ENCODE results near the gene TYSND1. TPM values are rescaled to one million over a fixed set of nuclear protein-coding genes. Genes with fewer than 3 reads are reported as not detected.

TYSND1 gene
- total RNA-seq, 6 donors from 2014 or later: 9.1 to 23.0 (median 15.7) TPM

GRCh38 chr10:70096016-70096704 is 50.3 kb downstream of the TYSND1 start:
- no peak for ATAC-seq (ENCODE audit: low FRiP score in 2 of 2)
- no peak for DNase-seq
- Histone ChIP-seq H3K36me3 (peaks cover 0 to 12% (median 3%) of the 10 kb centered on the region in 4 donors), H3K27ac (no peak overlapping the region), H3K27me3 (no peaks in the 10 kb centered on the region), H3K4me1 (no peaks in the 10 kb centered on the region), H3K4me3 (no peak overlapping the region), H3K9me3 (no peaks in the 10 kb centered on the region)
- WGBS, 2 donors: 84 to 91% methylated on average over 6 of the region's 6 CpGs
- TF ChIP-seq CTCF (IDR thresholded peaks at IDR 0.05) (no peak), POLR2A (IDR thresholded peaks at IDR 0.05) (no peak), EP300 (IDR thresholded peaks at IDR 0.05) (no peak), POLR2AphosphoS5 (IDR thresholded peaks at IDR 0.05) (no peak)

GRCh38 chr10:70094250-70094649 is 52.2 kb downstream of the TYSND1 start:
- 96 to 98% methylated on average over 2 of the region's 2 CpGs for WGBS, 2 donors

GRCh38 chr10:70093335-70093944 is 53.1 kb downstream of the TYSND1 start:
- 87% methylated on average over 9 of the region's 9 CpGs for WGBS, 2 donors
- no peak for DNase-seq
- TF ChIP-seq CTCF (IDR thresholded peaks at IDR 0.05): no peak
- no peak for TF ChIP-seq POLR2AphosphoS5 (IDR thresholded peaks at IDR 0.05)
- TF ChIP-seq EP300 (IDR thresholded peaks at IDR 0.05): no peak
- no peak for TF ChIP-seq POLR2A (IDR thresholded peaks at IDR 0.05)
- Histone ChIP-seq H3K4me3 (peak overlapping the region in 1 of 4 donors; percentile 11), H3K27ac (no peak overlapping the region), H3K9me3 (no peaks in the 10 kb centered on the region), H3K27me3 (no peaks in the 10 kb centered on the region), H3K4me1 (no peaks in the 10 kb centered on the region), H3K36me3 (peaks cover 0 to 5% (median under 1%) of the 10 kb centered on the region in 4 donors)
- no peak for ATAC-seq (ENCODE audit: low FRiP score in 2 of 2)

More at GRCh38 chr10:70094250-70094649, 52.2 kb downstream of the TYSND1 start:
- H3K9me3 ChIP-seq: no peaks in the 10 kb centered on the region
- peaks cover 0 to 8% (median 3%) of the 10 kb centered on the region in 4 donors for H3K36me3 ChIP-seq
- H3K4me3 ChIP-seq: no peak overlapping the region
- no peaks in the 10 kb centered on the region for H3K27me3 ChIP-seq
- TF ChIP-seq POLR2AphosphoS5 (IDR thresholded peaks at IDR 0.05): no peak
- TF ChIP-seq POLR2A (IDR thresholded peaks at IDR 0.05): no peak
- no peak for TF ChIP-seq CTCF (IDR thresholded peaks at IDR 0.05)
- DNase-seq (no peak), ATAC-seq (ENCODE audit: low FRiP score in 2 of 2) (no peak)
- H3K4me1 ChIP-seq: no peaks in the 10 kb centered on the region
- no peak overlapping the region for H3K27ac ChIP-seq

- no peaks in the 10 kb centered on the region for H3K4me1 ChIP-seq
- H3K27me3 ChIP-seq: no peaks in the 10 kb centered on the region
- H3K9me3 ChIP-seq: no peaks in the 10 kb centered on the region
- H3K36me3 ChIP-seq: peaks cover 0 to 5% (median 0%) of the 10 kb centered on the region in 4 donors
- DNase-seq (no peak), ATAC-seq (ENCODE audit: low FRiP score in 2 of 2) (no peak)
- WGBS, 2 donors: 84 to 94% methylated on average over 7 of the region's 7 CpGs
- no peak overlapping the region for H3K27ac ChIP-seq
- TF ChIP-seq POLR2AphosphoS5 (IDR thresholded peaks at IDR 0.05) (no peak), EP300 (IDR thresholded peaks at IDR 0.05) (no peak), CTCF (IDR thresholded peaks at IDR 0.05) (no peak), POLR2A (IDR thresholded peaks at IDR 0.05) (no peak)
- no peak overlapping the region for H3K4me3 ChIP-seq
Observed at GRCh38 chr10:70092389-70092718, 54.1 kb downstream of the TYSND1 start.

Measured in upper lobe of left lung (tissue), 6 donors.